HT-29 (cell line): ENCODE measurements around the gene GIPC1. TPM values are rescaled to one million over a fixed set of nuclear protein-coding genes. Genes with fewer than 3 reads are reported as not detected.

Experiments used
- DNase-seq: peaks from one replicate; pipeline ENCODE4 v3.0.0-alpha.2; 2015; ENCODE audit warnings: low spot score
- small RNA-seq: library from RNA; depleted of rRNA; stranded (forward); fragments of <200 nt; gene quantifications from one replicate; pipeline ENCODE3, GENCODE V24; 2014
- total RNA-seq: library from RNA; depleted of rRNA; stranded (reverse); fragments of >200 nt; shearing (Covaris generic); gene quantifications from 2 replicates; pipeline ENCODE4 v1.2.3, GENCODE V29; 2014; rRNA removed

Gene GIPC1
- total RNA-seq, 1 experiment from 2014 or later = 296 TPM

GRCh38 chr19:14437578-14438140 lies 58.3 kb downstream of the GIPC1 start:
- no peak for DNase-seq

DNA sequence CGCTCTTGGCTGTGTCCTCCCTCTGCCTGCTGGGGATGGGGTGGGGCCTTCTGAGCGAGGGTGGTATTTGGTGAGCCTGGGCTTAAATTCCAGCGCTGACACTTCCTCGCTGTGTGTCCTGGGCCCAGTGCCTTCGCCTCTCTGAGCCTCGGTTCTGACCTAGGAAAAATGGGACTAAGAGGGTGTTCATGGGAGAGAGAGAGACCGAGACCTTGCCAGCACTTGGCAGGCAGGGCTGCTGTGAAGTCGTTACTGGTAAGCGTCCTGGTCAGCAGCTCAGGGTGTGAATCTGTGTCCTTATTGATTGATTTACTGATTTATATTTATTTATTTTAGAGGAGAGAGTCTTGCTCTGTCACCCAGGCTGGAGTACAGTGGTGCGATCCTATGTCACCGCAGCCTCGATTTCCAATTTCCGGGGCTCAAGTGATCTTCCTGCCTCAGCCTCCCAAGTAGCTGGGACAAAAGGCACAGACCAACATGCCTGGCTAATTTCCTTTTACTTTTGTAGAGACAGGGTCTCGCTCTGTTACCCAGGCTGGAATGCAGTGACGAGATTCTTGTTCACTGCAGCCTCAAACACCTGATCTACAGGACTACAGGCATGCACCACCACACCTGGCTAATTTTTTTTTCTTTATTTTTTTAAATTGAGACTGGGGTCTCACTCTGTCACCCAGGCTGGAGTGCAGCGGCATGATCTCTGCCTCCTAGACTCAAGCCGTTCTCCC lies 60.4 kb downstream of the GIPC1 start:
- DNase-seq = no peak

- peak; percentile 64 for DNase-seq
Observed at GRCh38 chr19:14434543-14435319, 61.2 kb downstream of the GIPC1 start.

GRCh38 chr19:14433554-14434501 lies 62.1 kb downstream of the GIPC1 start:
- peak; percentile 47 for DNase-seq

DNA sequence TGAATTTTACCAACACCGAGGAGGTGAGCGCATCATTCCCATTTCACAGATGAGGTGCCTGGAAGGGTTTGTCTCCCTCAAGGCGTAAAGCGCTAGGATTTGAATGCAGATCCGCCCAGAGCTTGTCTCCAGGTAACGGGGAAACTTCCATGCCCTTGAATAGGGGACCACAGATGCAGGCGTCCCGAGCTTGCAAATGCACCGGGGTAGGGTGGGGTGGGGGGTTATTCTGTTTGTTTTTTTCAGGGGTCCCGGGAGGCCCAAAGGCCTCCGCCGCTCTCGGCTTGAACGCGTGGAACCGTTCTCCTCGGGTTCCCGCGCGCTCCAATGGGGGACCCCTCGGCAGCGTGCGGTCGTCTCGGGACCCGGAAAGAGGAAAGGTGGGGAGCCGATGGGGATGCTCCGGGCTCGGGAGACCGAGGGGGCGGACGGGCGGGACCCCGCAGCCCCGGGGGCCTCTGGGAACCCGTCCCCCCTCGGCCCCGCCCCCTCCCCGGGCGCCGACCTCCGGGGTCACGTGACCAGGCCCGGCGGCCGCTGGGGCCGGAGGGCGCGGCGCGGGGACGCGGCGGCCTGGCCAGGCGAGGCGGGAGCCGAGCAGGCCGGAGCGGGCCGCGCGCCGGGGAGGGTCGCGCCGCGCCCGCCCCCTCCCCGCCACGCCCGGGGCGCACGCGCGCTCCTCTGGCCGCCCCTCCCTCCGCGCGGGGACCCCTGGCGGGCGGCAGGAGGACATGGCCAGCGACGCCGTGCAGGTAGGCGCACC lies 63.0 kb downstream of the GIPC1 start, which contains the start of gene PKN1:
Gene PKN1 (plus strand): TSS at position 516 of the 763 bp plus-strand sequence. CDS start 216 bp downstream, at position 732.
- DNase-seq = no peak

- no peak for DNase-seq
Observed at GRCh38 chr19:14430712-14431111, 65.2 kb downstream of the GIPC1 start.

- DNase-seq = no peak
Observed at GRCh38 chr19:14428882-14429416, 67.0 kb downstream of the GIPC1 start.

Small RNA genes lying within 50 kb of the gene (small RNA-seq; reads per million reads assigned to genes)
- not detected for gene SNRPGP15

Other genes starting within 250 kb of the GIPC1 start
- gene ADGRE5, start 114.7 kb downstream of the GIPC1 start, total RNA-seq = 41.4 and 62.8 TPM in 2 replicates
- gene DDX39A, start 76.8 kb downstream of the GIPC1 start, total RNA-seq = 185 and 196 TPM in 2 replicates
- gene PKN1, start 62.8 kb downstream of the GIPC1 start, total RNA-seq = 59.9 and 66.9 TPM in 2 replicates
- gene PTGER1, start 20.8 kb downstream of the GIPC1 start, total RNA-seq = 0.31 TPM in 1 of 2 replicates, not detected in the other
- 77.7 and 79.9 TPM in 2 replicates for gene DNAJB1, start 22.3 kb upstream of the GIPC1 start, total RNA-seq
- 117 and 146 TPM in 2 replicates for gene TECR, start 33.5 kb upstream of the GIPC1 start, total RNA-seq
- gene NDUFB7, start 75.9 kb upstream of the GIPC1 start, total RNA-seq = 482 and 492 TPM in 2 replicates
- gene CLEC17A, start 87.0 kb upstream of the GIPC1 start, total RNA-seq = not detected in 2 replicates
- not detected in 2 replicates for gene ADGRE3, start 178.7 kb upstream of the GIPC1 start, total RNA-seq
- gene ZNF333, start 193.9 kb upstream of the GIPC1 start, total RNA-seq = 2.3 and 2.6 TPM in 2 replicates